Hepatocyte (in vitro differentiated cells): ENCODE results near the gene SYCE3.
A peak's percentile ranks its signal among the peaks of the same experiment; 100 is the strongest.

Experiments used
- CTCF ChIP-seq: fragments of 200-600 bp; sonication (generic); IDR thresholded peaks from 2 replicates; pipeline ENCODE4 v1.5.1; 2016; ENCODE audit warnings: antibody characterized with exemption, mild to moderate bottlenecking; ENCODE audit not compliant: poor library complexity
- EZH2 ChIP-seq: fragments of 200-600 bp; sonication (generic); IDR thresholded peaks from 2 replicates; pipeline ENCODE4 v1.6.1; 2016; ENCODE audit warnings: antibody characterized with exemption, mild to moderate bottlenecking, borderline replicate concordance
- EZH2phosphoT487 ChIP-seq: fragments of 200-600 bp; sonication (generic); IDR thresholded peaks from one replicate; pipeline ENCODE4 v1.6.1; 2018; ENCODE audit warnings: antibody characterized with exemption, mild to moderate bottlenecking, low read depth, moderate library complexity; ENCODE audit not compliant: unreplicated experiment, severe bottlenecking

- TF ChIP-seq CTCF (peak; percentile 89), EZH2 (no peak), EZH2phosphoT487 (no peak)
These were observed at the start of gene SYCE3 for GRCh38 chr22:50562523-50563412.
